Posterior vena cava (tissue), 2 donors: ENCODE measurements around the gene PTPRG. TPM values are rescaled to one million over a fixed set of nuclear protein-coding genes. Genes with fewer than 3 reads are reported as not detected.

ENCODE experiments used
- DNase-seq: peaks from one replicate; pipeline ENCODE4 v3.0.0-alpha.2; 2020; ENCODE audit warnings: low spot score
- intact Hi-C, 2 donors: fragments of 100-400 bp; cut with DNase I; formaldehyde crosslinking; loops; one replicate each; pipeline versions ENCODE4 v1.14.1 to v1.14.2; 2022 to 2023
- total RNA-seq, 2 donors: library from RNA; stranded (reverse); fragmentation: NEBNext Ultra II Directional; extraction: Animal tissue kit (Norgen Biotek cat#: 25700); gene quantifications; one replicate each; pipeline ENCODE4 v1.2.1, GENCODE V29; 2021
- donor health status: DM: yes; HTN: yes; CAD: no.
- donor health status: DM: yes; HTN: yes; CAD: no.

Gene PTPRG
- total RNA-seq, 2 donors from 2014 or later, result 80.4 to 98.0 TPM

- intact Hi-C loops, result no loop called here
- no peak for DNase-seq
Measured at GRCh38 chr3:62248734-62249483, 687.5 kb downstream of the PTPRG start.

DNA sequence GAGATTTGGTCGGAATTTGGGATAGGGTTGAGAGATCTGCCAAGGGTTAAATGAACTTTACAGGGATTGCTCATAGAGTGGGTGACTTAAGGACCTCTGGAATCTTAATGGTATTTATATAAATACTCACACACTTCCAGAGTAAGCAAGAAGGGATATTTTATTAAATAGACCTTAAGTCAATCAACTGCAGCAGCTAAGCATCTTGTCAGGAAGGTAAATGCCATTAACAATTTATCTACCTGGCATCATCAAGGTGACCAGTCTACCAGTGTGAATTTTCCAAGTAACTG, 688.1 kb downstream of the PTPRG start:
- intact Hi-C loops, result no loop called here
- no peak for DNase-seq

DNA sequence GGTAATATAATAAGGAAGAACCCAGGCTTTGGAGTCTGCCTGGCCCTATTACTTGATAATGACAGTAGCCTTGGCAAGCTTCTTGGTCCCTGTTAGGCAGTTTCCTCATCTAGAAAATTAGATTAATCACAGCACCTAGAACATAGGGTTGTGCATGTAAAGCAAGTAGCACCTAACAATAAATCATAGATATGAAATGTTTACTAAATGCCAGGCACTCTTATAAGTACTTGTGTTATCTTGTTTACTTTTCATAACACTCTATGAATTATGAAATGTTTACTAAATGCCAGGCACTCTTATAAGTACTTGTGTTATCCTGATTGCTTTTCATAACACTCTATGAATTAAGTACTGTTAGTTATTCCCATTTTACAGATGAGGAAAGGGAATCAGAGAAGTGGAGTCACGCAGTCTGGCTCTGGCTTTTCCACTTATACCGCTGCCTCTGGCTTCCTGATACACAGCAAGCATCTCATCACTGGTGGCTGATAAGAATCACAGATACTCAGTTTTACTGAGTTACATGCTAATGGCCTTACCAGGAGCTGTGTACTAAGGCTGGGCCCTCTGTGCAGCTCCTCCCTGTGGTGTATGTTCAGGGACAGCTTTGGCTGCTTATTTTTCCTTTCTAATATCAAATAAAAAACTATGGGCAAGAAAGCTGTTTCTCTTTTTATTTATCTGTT, 688.6 kb downstream of the PTPRG start:
- intact Hi-C loops, result no loop called here
- no peak for DNase-seq

DNA sequence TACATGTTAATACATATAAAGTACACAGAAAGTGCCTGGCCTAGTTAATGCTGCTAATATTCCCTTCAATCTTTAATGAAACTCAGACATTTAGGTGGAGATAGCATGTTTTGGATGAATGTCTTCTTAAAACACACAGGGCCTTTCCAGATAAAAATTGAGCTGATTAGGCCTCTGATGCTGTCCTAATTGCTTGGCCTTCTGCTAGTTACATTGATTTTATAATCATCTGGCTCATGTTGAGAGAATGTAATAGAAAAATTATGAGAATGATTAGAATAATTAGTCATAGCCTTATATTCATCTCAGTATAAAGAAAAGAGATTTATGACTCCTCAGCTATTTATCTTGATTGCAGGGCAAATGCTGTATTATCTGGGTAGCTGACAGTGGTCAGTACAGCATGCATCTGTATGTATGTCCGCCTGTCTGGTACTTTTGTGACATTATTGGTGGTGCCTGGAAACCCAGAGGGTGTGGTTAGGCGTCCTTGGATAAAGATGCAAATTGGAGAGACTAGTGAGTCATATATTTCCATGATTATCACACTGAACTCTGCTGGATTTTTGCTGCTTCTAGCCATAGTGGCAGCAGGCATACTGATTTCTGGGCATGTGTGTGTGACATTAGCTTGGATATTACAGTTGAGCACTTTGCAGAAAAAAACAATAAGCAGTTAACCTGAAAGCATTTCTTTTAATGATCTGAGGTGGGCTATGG, 691.2 kb downstream of the PTPRG start:
- intact Hi-C loops, result no loop called here
- no peak for DNase-seq

DNA sequence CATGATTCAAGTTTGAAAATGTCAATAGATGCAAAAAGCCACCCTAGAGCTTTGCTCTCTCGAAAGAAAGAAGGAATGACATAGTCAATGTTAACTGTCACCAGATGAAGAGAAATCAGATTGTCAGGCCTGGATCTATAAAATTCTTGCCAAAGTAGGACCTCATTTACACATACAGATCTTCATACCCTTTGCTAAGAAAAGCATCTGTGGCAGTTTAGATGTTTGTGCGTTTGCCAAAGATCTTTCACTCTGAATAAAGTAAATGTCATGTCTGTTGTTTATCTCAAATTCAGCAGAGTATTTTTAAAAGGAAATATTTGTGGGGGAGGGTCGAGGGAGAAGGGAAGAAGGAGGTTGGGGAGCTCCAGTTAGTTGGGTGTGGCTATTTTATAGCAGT, 692.6 kb downstream of the PTPRG start:
- no peak for DNase-seq
- intact Hi-C loops, result no loop called here

DNA sequence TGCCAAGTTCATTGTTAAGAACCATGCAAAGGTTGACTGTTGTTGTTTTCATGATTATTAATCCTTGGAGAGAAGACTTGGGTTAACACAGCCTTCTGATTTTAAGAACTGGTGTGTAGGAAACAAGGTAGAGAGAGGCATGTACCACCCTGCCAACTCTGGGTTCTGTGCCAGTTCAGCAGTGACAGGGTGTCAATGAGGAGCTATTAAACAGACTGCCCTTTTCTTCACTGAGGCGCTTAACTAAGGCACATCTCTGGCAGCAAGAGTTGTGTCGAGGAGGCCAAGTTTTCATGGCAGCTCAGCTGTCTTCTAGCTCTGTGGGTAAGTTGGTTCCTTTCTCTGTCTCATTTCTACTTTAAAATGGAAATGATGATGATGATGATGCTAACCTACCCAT, 694.4 kb downstream of the PTPRG start:
- intact Hi-C loops, result no loop called here
- DNase-seq, result no peak

DNA sequence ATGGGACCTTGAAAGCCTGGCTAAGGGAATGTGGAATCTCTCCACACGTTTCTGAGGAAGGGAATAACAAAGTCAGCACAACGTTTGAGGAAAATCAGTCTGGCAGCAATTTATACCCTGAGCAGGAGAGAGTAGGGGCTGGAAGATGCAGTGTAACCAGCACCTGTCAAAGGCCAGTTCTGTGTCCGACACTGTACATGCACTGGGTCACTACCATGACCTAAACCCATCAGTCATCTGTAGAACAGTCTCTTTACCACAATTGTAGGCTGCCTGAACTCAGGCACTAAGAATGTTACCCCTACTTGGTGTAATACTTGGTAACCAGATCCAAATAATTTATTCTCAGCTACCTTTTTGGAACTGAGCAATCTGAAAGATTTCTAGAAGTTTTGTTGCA, 698.6 kb downstream of the PTPRG start:
- no peak for DNase-seq
- intact Hi-C loops, result no loop called here

DNA sequence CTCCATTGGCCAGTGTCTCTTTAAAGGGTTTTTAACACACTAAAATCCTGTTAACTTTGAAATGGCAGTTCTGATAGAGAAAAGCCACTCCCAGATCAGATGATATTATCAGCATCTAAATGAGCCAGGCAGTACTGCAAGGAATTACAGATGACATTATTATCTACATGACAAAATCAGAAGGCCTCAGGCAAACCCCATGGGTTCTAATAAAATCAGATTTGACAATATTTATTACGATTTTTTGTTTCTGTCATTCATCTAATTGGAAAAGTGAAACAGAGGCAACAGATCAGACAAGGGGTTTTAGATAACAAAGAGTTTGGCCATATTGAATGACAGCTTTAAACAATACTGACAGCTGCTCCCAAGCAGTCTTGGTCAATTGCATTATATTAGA, 699.3 kb downstream of the PTPRG start:
- intact Hi-C loops, result no loop called here
- no peak for DNase-seq

DNA sequence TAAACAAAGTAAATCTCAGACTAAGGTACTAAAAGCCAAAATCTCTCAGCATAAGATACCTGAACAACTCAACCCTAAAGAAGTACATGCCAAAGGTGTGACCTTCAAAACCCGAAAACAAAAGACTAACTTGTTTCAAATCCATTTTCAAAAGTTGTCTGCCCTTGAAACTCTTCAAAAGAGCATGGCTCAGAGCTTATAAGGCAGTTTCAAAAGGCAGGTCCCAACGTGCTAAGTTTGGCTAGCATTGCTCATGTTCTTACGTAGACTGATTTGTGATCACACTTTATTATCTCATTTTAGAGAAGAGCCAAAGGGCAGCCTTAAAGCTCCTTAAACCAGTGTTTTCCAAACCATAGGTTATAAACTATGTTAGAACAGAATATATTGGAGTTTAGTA, 699.8 kb downstream of the PTPRG start:
- DNase-seq, result no peak
- intact Hi-C loops, result no loop called here

DNA sequence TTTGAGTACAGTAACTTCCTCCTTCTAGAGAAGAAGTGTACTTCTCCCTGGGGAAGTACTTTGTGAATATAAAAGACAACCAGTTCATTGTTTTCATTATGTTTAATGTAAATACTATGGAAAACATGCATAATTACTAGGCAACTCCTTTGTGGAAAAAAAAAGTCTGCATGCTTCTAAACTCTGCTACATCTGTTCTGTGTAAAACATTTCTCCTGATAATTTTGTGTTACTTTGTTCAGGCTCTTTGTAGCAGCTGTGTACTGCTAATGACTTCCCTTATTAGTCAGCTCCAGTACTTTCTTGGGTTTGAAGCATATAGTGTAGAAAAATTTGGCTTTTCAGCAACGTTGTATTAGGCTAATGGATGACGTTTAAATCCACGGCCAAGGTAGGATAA, 700.4 kb downstream of the PTPRG start:
- DNase-seq, result no peak
- intact Hi-C loops, result no loop called here

- DNase-seq, result no peak
- intact Hi-C loops, result no loop called here
Measured at GRCh38 chr3:62265528-62265927, 704.2 kb downstream of the PTPRG start.

DNA sequence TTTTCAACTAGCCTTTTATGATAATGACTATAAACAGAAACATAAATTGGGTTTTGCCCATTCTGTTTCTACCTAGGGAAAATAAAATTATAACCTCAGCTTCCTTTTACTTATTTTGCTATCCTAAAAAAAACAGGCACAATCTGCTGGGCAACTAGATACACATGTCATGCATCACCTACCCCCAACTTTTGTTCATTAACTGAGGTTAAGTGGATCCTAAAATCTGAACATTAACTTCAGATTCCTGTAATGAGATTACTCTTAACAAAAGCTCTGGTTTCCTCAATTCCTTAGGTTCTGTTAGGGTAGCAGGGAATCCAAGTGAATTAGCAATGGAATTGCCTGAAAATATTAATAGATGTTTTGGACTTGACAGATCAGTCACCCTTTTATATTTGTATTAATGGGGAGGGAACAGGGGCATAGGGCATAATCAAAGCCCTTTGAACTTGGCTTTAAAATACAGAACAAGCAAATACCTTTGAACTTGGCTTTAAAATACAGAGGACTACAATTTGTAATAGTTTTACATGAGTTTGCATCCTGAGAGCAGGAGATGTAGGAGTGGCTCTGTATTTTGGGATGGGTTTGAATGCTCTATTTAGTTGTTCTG, 705.4 kb downstream of the PTPRG start:
- intact Hi-C loops, result no loop called here
- DNase-seq, result no peak

- DNase-seq, result no peak
- intact Hi-C loops, result no loop called here
Measured at GRCh38 chr3:62276658-62277180, 715.3 kb downstream of the PTPRG start.

DNA sequence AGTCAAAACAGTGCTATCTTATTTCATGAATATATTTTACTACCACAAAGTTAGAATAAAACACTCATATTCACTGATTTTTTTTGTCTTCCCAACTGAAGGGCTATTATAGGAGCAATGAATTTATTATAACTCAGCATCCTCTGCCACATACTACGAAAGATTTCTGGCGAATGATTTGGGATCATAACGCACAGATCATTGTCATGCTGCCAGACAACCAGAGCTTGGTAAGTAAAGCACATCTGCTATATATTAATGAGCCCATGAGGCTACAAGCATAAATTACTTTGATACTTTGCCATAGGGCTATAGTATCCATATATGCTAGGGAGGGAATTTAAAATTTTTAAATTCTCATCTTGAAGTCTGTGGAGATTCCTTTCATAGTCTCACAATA, 716.1 kb downstream of the PTPRG start:
- DNase-seq, result no peak
- intact Hi-C loops, result no loop called here

GRCh38 chr3:62277986-62278385, 716.6 kb downstream of the PTPRG start:
- intact Hi-C loops, result no loop called here

DNA sequence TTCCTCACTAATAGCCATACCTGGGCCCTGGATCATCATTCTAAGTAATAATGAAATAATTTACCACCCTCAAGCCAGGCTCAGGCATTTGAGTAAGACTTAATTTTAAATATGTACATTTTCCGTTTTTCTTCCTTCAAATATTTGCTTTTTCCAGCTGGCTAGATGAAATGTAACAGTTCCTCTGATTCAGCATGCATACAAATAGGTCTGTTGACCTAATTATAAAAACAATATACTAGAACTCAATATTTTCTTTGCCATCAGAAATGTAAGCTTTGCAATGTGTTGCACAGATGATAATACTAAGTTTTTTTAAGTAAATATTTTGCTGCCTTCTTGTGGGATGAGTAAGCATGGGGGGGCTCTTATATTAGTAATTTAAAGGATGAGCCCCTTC, 720.4 kb downstream of the PTPRG start:
- DNase-seq, result no peak
- intact Hi-C loops, result no loop called here

More at GRCh38 chr3:62277986-62278385, 716.6 kb downstream of the PTPRG start:
- DNase-seq, result no peak

GRCh38 chr3:62284442-62284841, 723.1 kb downstream of the PTPRG start:
- DNase-seq, result no peak
- intact Hi-C loops, result no loop called here

GRCh38 chr3:62287392-62287927, 726.1 kb downstream of the PTPRG start:
- intact Hi-C loops, result no loop called here
- DNase-seq, result no peak

DNA sequence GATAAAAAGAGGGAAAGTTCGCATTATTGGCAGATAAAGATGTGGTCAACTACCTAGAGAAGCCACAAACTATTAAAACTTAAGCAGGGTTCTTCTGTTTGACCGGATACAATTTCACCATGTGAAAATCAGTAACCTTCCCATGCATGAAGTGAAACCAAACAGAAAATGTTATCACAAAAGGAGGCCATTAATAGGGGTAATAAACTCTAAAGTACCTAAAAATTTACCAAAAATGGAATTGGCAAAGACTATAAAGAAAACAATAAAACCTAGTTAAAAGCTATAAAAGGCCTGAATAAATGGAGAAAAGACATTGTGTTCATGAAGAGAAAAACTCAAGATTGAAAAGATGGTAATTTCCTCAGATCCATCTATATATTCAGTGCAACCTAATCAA, 728.6 kb downstream of the PTPRG start:
- no peak for DNase-seq
- intact Hi-C loops, result no loop called here
